ENCODE results near the gene LDB2. TPM values are rescaled to one million over a fixed set of nuclear protein-coding genes. Genes with fewer than 3 reads are reported as not detected.

LDB2 gene
- total and polyA plus RNA-seq, 2 of the 8 experiments (the other 6 are each of a cell fraction or from before 2014, with no cell fraction given), result 57.0 to 140 TPM

- TF ChIP-seq ASH2L (IDR thresholded peaks at IDR 0.05; ENCODE audit: low read length) (no peak), TBP (IDR thresholded peaks at IDR 0.05; ENCODE audit: low read depth, low read length) (no peak), SP2 (IDR thresholded peaks at IDR 0.05; ENCODE audit: low read length) (no peak), SP4 (IDR thresholded peaks at IDR 0.05; ENCODE audit: low read length) (no peak), MAFK (IDR thresholded peaks at IDR 0.05; ENCODE audit: low read depth, low read length) (no peak), POLR2AphosphoS5 (IDR thresholded peaks at IDR 0.05; ENCODE audit: low read depth, low read length) (no peak), USF2 (IDR thresholded peaks at IDR 0.05; ENCODE audit: low read length) (no peak), MAX (IDR thresholded peaks at IDR 0.05) (no peak)
- H2BK20ac ChIP-seq (ENCODE audit: low read length), result no peak overlapping the region
- WGBS, 2 experiments (ENCODE audit: extremely low coverage in 1 of 2, insufficient coverage in 1 of 2, insufficient read length in 1 of 2, insufficient replicate concordance in 2 of 2, low coverage in 1 of 2, low lambda C conversion rate in 2 of 2, missing lambda C conversion rate in 1 of 2), result 94% methylated on average over 2 of the region's 2 CpGs; no CpG with 5 or more reads in 1 of the 2 experiments
- no peak overlapping the region for H4K5ac ChIP-seq (ENCODE audit: insufficient read length, low read depth, low read length)
- no peak overlapping the region for H2AK5ac ChIP-seq (ENCODE audit: low read depth, low read length)
- no peak overlapping the region for H2BK15ac ChIP-seq (ENCODE audit: low read length)
- POLR2A ChIA-PET (ENCODE audit: partially characterized antibody), result no interaction called here
- H3K36me3 ChIP-seq (ENCODE audit: control insufficient read depth in 2 of 4, insufficient read depth in 4 of 4, low read length in 3 of 4), result peaks cover 0 to 12% (median 5%) of the 10 kb centered on the region in 4 experiments; a peak in 4 of 8 replicates
- no peaks in the 10 kb centered on the region for H3K27me3 ChIP-seq (replicated peaks in 1 of 4; ENCODE audit: control insufficient read depth in 3 of 4, extremely low read depth in 1 of 4, insufficient read depth in 3 of 4, low read length in 3 of 4)
- H4K91ac ChIP-seq (replicated peaks; ENCODE audit: insufficient read length, low read length), result no peak overlapping the region
- no peak overlapping the region for H3K18ac ChIP-seq (ENCODE audit: extremely low read depth, low read length)
- H3K4ac ChIP-seq (replicated peaks; ENCODE audit: insufficient read length, low read depth, low read length), result no peak overlapping the region
- H3K9ac ChIP-seq (replicated peaks in 1 of 4; ENCODE audit: extremely low read depth in 1 of 4, low read depth in 3 of 4, low read length in 3 of 4), result no peak overlapping the region
- H3K4me1 ChIP-seq (replicated peaks in 1 of 4; ENCODE audit: control insufficient read depth in 3 of 4, insufficient read depth in 4 of 4, low read length in 3 of 4), result no peaks in the 10 kb centered on the region; a peak in 1 of 7 replicates
- no peak overlapping the region for H2BK12ac ChIP-seq (ENCODE audit: low read depth, low read length)
- no peak overlapping the region for H4K8ac ChIP-seq (ENCODE audit: extremely low read depth, insufficient read depth, low read length)
- H2BK120ac ChIP-seq (replicated peaks; ENCODE audit: low read depth, low read length), result no peak overlapping the region
- DNase-seq (ENCODE audit: low read depth in 1 of 2, low spot score in 2 of 2), result no peak
- H2BK5ac ChIP-seq (ENCODE audit: low read depth, low read length), result no peak overlapping the region
- no peaks in the 10 kb centered on the region for H4K20me1 ChIP-seq (replicated peaks in 1 of 2; ENCODE audit: control insufficient read depth in 1 of 2, insufficient read depth in 2 of 2, low read length in 2 of 2)
- CTCF ChIA-PET (ENCODE audit: partially characterized antibody), result no interaction called here
- H3K79me2 ChIP-seq (ENCODE audit: control insufficient read depth in 1 of 2, insufficient read depth in 2 of 2, low read length in 2 of 2), result no peaks in the 10 kb centered on the region
- FAIRE-seq, result no peak
- H3K23me2 ChIP-seq (ENCODE audit: low read depth, low read length), result no peaks in the 10 kb centered on the region
- no peak overlapping the region for H3K4me3 ChIP-seq (ENCODE audit: extremely low read depth in 1 of 4, insufficient read depth in 2 of 4, low read depth in 3 of 4, low read length in 4 of 4)
- no peak overlapping the region for H3K23ac ChIP-seq (ENCODE audit: insufficient read length)
- peaks cover 0 to 12% of the 10 kb centered on the region in 2 experiments; a peak in 1 of 4 replicates for H3K9me3 ChIP-seq (ENCODE audit: insufficient read depth in 2 of 2, low read depth in 1 of 2, low read length in 1 of 2)
- H3K4me2 ChIP-seq (ENCODE audit: insufficient read depth in 1 of 2, low read depth in 2 of 2, low read length in 2 of 2), result no peak overlapping the region
- no peak overlapping the region for H2AFZ ChIP-seq (ENCODE audit: low read length)
- H3K27ac ChIP-seq (ENCODE audit: low read depth, low read length), result no peak overlapping the region
- H3K79me1 ChIP-seq (ENCODE audit: low read depth, low read length), result no peaks in the 10 kb centered on the region; the same call in 1 of the 2 replicates
- no peak overlapping the region for H3K56ac ChIP-seq (replicated peaks; ENCODE audit: insufficient read length, low read depth, low read length)
- no peak overlapping the region for H3K14ac ChIP-seq (ENCODE audit: insufficient read length)
Observed at GRCh38 chr4:16660656-16661055, 237.8 kb downstream of the LDB2 start.

All from H1 (cell line).